Gastroesophageal sphincter (tissue), 3 donors: ENCODE results near the gene CELSR1.

Experiments
- CTCF ChIP-seq, 4 experiments: fragments of 200-600 bp in 2 of 4; fragments of 450-650 bp in 2 of 4; sonication (generic) in 1 of 4; IDR thresholded peaks; one replicate each; pipeline ENCODE4 v1.5.1; 2017 to 2019; ENCODE audit warnings: antibody characterized with exemption in 4 of 4, mild to moderate bottlenecking in 2 of 4, moderate library complexity in 2 of 4
- POLR2A ChIP-seq, 2 donors: fragments of 450-650 bp; IDR thresholded peaks; one replicate each; pipeline ENCODE4 v1.6.1; 2017; ENCODE audit warnings: antibody characterized with exemption in 2 of 2, mild to moderate bottlenecking in 2 of 2, moderate library complexity in 1 of 2

GRCh38 chr22:46464701-46465344 is 72.6 kb downstream of the CELSR1 start:
- TF ChIP-seq CTCF (IDR thresholded peaks at IDR 0.05) (no peak), POLR2A (IDR thresholded peaks at IDR 0.05) (no peak)
